Globus pallidus (tissue), 1 donor: ENCODE data around the gene OR52M1.

Experiments
- DNase-seq: peaks from one replicate; pipeline ENCODE4 v3.0.0-alpha.2; 2015; ENCODE audit warnings: low spot score

Gene OR52M1

DNA sequence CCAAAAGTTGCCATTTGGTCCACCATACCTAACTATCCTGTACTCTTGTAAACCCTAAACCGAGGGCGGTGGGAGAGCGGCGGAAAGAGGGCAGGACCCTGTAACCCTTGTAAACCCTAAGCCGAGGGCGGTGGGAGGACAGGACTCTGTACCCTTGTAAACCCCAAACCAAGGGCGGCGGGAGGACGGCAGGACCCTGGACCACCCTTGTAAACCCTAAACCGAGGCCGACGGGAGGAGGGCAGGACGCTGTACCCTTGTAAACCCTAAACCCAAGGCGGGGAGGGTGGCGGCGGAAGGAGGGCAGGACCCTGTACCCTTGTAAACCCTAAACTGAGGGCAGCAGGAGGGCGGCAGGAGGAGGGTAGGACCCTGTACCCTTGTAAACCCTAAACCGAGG, 24.1 kb downstream of the OR52M1 start:
- no peak for DNase-seq

DNA sequence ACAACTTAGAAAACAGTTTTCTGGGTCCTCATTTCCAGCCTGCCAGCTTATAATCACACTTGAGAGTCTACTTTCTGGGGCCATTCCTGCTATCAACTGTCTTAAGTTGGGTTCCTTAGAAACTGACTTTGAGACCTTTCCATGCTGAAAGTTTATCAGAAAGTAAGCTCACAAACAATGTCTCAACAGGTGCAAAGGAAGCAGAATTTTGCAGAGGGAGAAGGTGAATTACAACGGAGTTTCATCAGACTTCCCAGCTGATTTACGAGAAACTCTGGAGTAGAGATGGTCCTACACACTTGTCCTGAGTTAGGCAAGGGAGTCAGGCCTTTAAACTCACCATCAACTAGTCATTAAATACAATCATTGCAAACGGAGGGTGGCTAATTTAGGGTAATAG, 31.9 kb downstream of the OR52M1 start:
- DNase-seq, result no peak

DNA sequence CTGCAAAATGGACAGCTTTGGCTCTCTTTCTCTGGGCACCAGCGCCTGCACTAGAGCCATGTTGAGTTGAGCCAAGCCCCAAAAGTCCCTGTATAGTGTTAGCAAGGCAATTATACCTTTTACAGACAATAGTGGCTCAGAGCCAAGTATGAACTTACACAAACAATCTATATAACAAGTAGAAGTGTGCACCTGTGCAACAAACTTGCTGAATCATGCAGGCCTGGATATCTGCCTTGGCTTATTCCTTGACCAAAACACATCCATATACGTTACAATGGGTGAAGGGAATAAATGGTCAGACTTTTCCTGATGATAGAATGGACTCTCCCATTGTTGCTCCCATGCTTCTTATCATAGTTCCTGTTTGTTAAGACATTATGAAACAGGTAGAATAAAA, 32.8 kb downstream of the OR52M1 start:
- no peak for DNase-seq

DNA sequence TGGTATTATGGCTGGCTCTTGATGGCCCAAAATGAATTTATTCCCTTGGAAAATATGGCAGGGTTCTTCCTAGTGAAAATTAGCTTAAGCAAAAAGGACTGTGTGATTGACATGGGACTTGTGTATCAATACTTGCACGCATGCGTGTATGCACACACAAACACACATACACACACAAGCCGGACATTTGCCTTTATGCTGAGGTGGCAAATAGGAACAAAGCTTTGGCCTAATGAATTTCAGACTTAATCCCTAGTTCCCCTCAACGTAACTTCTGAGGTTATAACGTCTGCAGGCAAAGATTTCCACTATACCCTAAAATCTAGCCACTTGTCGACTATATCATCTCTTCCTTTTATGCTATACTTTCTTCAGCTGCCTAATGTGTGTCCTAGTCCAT, 33.6 kb downstream of the OR52M1 start:
- DNase-seq, result no peak

DNA sequence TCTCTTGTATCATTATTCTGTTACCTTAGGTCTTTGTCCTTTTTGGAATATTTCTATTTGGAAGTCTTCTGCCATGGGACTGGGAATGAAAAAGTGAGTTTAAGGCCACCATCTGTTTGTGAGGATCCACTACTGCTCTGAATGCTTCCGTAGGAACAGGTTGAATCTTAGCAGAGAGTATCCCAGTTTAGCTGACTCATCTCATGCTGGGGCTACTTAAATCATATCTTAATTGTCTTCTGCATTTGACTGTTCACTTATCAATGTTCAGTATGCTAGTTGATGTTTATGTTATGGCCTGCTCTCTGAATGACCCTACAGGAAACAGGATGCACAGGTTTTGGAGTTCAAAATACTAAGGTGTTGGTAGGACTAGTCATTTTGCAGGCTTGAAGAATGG, 35.1 kb downstream of the OR52M1 start:
- DNase-seq, result no peak

DNA sequence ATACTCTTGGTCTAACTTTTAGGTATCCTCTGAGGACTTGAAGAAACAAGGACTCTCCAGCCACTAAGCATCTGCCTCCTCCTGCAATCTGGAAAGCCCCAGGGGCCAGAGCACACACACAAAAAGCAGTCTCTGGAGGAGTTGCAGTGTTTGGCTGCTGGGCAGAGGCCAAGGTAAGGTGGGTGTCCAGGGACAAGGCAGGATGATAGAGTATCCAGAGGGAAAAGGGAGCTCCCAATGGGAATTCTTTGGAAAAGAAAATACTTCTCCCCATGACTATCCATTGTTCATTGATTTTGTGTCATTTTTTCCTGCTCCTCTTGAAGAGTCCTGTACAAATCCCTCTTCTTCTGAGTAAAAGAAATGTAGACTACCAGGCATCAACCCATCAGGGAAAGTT, 36.5 kb downstream of the OR52M1 start, which contains the start of gene OR52I2:
OR52I2 (plus strand) TSS at position 301 of the 400 bp plus-strand sequence.
- DNase-seq, result no peak

DNA sequence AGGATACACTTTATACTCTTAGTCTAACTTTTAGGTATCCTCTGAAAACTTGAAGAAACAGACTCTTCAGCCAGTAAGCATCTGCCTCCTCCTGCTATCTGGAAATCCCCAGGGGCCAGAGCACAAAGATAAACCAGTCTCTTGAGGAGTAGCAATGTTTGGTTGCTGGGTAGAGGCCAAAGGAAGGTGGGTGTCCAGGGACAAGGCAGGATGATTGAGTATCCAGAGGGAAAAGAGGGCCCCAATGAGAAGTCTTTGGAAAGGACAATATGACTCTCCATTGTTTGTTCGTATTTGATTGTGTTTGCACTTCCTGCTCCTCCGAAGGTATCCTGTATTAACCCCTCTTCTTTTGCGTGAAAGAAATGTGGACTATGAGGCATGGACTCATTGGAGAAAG, 44.0 kb downstream of the OR52M1 start:
- no peak for DNase-seq

DNA sequence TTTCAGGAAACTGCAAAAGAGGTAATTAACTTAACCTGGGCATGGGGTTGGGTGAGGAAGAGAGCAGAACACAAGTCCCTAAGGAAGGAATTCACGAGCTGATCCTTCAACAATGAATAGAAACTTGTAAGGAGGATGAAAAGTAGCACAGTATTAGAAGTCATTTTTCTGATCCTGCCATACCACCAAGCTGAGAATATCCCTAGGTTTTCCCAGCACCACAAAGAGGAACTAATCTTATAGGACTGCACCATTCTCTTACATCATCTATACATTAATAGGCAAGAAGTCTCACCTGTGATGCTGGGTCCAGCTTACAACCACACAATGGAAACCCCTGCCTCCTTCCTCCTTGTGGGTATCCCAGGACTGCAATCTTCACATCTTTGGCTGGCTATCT, 48.7 kb downstream of the OR52M1 start, which contains the start of gene OR52I1:
OR52I1 (plus strand) TSS at position 301 of the 400 bp plus-strand sequence; CDS start at position 301, 0 bp downstream.
- no peak for DNase-seq
